ENCODE results near the gene PADI3.

DNA sequence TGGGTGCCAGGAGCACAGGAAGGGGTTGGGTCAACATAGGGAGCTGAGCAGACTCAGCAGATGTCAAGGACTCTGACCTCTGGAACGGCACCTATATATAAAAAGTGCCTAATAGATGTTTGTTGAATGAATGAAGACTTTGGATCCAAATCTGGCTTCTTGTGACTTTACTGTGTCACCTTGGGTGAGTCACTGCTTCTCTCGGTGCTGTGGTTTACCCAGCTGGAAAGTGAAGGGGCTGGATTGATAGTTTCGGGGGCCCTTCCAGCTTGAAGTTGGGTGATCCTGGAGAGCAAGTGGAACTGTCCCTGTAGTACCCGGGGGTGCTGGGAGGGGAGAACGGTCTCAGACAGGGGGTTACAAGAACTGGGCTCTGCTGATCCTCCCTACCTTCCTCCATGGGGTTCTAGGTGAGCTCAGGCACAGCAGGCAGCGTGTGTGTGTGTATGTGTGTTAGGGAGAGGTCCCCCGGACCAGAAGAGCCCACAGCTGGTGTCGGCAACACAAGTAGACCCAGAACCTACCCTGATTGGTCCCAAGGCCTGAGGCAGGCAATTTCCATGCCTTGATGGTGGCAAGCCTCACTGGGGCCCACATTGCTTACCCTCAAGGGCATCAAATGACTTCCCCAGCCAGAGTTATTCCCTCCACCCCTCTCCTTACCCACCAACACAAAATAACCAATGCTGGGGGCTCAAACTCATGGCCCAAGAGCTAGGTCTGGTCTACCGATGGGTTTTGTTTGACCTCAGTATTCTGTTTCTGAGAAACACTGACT, 49.4 kb upstream of the PADI3 start:
- no peak for TF ChIP-seq POLR2A (IDR thresholded peaks at IDR 0.05)
- TF ChIP-seq, protein P1, sequence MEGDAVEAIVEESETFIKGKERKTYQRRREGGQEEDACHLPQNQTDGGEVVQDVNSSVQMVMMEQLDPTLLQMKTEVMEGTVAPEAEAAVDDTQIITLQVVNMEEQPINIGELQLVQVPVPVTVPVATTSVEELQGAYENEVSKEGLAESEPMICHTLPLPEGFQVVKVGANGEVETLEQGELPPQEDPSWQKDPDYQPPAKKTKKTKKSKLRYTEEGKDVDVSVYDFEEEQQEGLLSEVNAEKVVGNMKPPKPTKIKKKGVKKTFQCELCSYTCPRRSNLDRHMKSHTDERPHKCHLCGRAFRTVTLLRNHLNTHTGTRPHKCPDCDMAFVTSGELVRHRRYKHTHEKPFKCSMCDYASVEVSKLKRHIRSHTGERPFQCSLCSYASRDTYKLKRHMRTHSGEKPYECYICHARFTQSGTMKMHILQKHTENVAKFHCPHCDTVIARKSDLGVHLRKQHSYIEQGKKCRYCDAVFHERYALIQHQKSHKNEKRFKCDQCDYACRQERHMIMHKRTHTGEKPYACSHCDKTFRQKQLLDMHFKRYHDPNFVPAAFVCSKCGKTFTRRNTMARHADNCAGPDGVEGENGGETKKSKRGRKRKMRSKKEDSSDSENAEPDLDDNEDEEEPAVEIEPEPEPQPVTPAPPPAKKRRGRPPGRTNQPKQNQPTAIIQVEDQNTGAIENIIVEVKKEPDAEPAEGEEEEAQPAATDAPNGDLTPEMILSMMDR (IDR thresholded peaks at IDR 0.05): no peak

All from adrenal gland (tissue), 5 donors.